Neural progenitor cell (in vitro differentiated cells): ENCODE measurements around the gene TYROBP. TPM values are rescaled to one million over a fixed set of nuclear protein-coding genes. Genes with fewer than 3 reads are reported as not detected.

ENCODE experiments used
- small RNA-seq: library from RNA; depleted of rRNA; stranded (forward); fragments of <200 nt; gene quantifications from one replicate; pipeline ENCODE3, GENCODE V24; 2015
- total RNA-seq: library from RNA; depleted of rRNA; stranded (reverse); fragments of >200 nt; gene quantifications from 2 replicates; pipeline ENCODE4 v1.2.3, GENCODE V29; 2015; ENCODE audit warnings: low replicate concordance

TYROBP gene
- total RNA-seq, 1 donor from 2014 or later: not detected

Small RNA genes within 50 kb of the gene (small RNA-seq; reads per million reads assigned to genes)
- not detected for gene AF038458.1
- not detected for gene RN7SL402P

Other genes starting within 250 kb of the TYROBP start
- gene UPK1A, start 241.8 kb downstream of the TYROBP start, total RNA-seq: 1.3 TPM in 1 of 2 replicates, not detected in the other
- not detected in 2 replicates for gene ZBTB32, start 203.7 kb downstream of the TYROBP start, total RNA-seq
- gene KMT2B, start 190.3 kb downstream of the TYROBP start, total RNA-seq: 12.6 and 16.0 TPM in 2 replicates
- gene IGFLR1, start 165.8 kb downstream of the TYROBP start, total RNA-seq: 5.0 and 9.2 TPM in 2 replicates
- 17.2 and 27.9 TPM in 2 replicates for gene U2AF1L4, start 162.9 kb downstream of the TYROBP start, total RNA-seq
- gene PSENEN, start 162.6 kb downstream of the TYROBP start, total RNA-seq: 10.9 and 29.6 TPM in 2 replicates
- 11.4 and 12.4 TPM in 2 replicates for gene LIN37, start 159.7 kb downstream of the TYROBP start, total RNA-seq
- not detected in 2 replicates for gene HSPB6, start 151.3 kb downstream of the TYROBP start, total RNA-seq
- gene PROSER3, start 150.1 kb downstream of the TYROBP start, total RNA-seq: 7.1 and 13.4 TPM in 2 replicates
- 6.5 and 15.1 TPM in 2 replicates for gene ARHGAP33, start 132.7 kb downstream of the TYROBP start, total RNA-seq
- gene PRODH2, start 95.5 kb downstream of the TYROBP start, total RNA-seq: not detected in 2 replicates
- 0.40 and 0.62 TPM in 2 replicates for gene NPHS1, start 55.8 kb downstream of the TYROBP start, total RNA-seq
- gene KIRREL2, start 51.4 kb downstream of the TYROBP start, total RNA-seq: 2.4 and 5.5 TPM in 2 replicates
- 89.5 and 191 TPM in 2 replicates for gene APLP1, start 39.7 kb downstream of the TYROBP start, total RNA-seq
- gene NFKBID, start 7.8 kb downstream of the TYROBP start, total RNA-seq: 1.3 and 4.7 TPM in 2 replicates
- not detected in 2 replicates for gene HCST, start 5.8 kb downstream of the TYROBP start, total RNA-seq
- gene LRFN3, start 28.1 kb upstream of the TYROBP start, total RNA-seq: 2.3 and 9.5 TPM in 2 replicates
- gene SDHAF1, start 86.9 kb upstream of the TYROBP start, total RNA-seq: 4.6 and 18.6 TPM in 2 replicates
- 2.3 and 10.9 TPM in 2 replicates for gene SYNE4, start 100.5 kb upstream of the TYROBP start, total RNA-seq
- gene ALKBH6, start 105.9 kb upstream of the TYROBP start, total RNA-seq: 16.3 and 22.5 TPM in 2 replicates
- 8.2 and 17.7 TPM in 2 replicates for gene CLIP3, start 124.6 kb upstream of the TYROBP start, total RNA-seq
- 6.7 and 9.5 TPM in 2 replicates for gene THAP8, start 146.0 kb upstream of the TYROBP start, total RNA-seq
- gene WDR62, start 146.6 kb upstream of the TYROBP start, total RNA-seq: 12.0 and 22.4 TPM in 2 replicates
- not detected in 2 replicates for gene OVOL3, start 202.8 kb upstream of the TYROBP start, total RNA-seq
- 44.0 and 67.1 TPM in 2 replicates for gene POLR2I, start 206.6 kb upstream of the TYROBP start, total RNA-seq
- gene TBCB, start 207.2 kb upstream of the TYROBP start, total RNA-seq: 166 and 250 TPM in 2 replicates
- 146 and 258 TPM in 2 replicates for gene CAPNS1, start 231.8 kb upstream of the TYROBP start, total RNA-seq
- gene COX7A1, start 244.2 kb upstream of the TYROBP start, total RNA-seq: not detected in 2 replicates